ENCODE results near the gene RELCH. TPM values are rescaled to one million over a fixed set of nuclear protein-coding genes. Genes with fewer than 3 reads are reported as not detected.
A peak's percentile ranks its signal among the peaks of the same experiment; 100 is the strongest.

RELCH gene
- total RNA-seq, 1 donor from 2014 or later = 19.5 TPM

DNA sequence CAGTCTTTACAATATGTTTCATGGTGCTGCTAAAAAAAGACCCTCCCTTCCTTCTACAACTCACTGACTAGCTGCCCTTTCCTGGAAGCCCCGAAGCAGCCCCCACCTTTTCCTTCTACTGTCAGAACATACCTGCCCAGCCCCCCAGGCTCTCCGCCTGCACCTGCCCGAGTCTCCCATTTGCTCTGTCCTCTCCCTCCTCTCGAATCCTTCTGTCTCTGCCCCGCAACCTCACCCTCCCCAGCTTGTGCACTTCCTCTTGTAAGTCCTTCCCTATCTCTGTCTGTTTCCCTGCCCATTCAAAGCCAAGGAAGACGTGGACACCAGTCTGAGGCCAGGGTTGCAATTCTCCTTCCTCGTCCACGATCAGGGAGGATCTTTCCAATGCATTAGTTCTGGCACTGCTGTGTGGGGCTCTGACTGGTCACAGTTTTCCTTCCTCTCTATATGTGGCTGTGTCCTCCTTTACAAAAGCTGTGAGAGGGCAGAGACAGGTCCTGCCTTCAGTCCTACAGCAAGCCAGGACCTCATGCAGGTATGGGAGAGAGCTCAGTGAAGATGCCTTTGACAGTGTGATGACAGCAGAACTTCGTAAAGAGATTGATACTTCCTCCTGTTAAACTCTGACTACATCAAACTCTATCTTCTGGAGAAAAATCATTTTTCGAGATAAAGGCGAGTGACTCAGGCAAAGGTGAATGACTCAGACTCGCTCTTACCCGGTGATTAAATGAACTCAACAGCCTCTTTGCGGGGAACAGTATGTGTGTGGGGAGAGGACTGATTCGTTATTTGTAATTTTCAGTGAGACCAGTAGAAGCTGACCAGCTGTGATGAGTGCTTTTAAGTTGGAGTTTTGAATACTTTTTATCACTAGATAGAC lies 152.3 kb downstream of the RELCH start:
- no peak for DNase-seq (ENCODE audit: low read depth, low spot score)

DNA sequence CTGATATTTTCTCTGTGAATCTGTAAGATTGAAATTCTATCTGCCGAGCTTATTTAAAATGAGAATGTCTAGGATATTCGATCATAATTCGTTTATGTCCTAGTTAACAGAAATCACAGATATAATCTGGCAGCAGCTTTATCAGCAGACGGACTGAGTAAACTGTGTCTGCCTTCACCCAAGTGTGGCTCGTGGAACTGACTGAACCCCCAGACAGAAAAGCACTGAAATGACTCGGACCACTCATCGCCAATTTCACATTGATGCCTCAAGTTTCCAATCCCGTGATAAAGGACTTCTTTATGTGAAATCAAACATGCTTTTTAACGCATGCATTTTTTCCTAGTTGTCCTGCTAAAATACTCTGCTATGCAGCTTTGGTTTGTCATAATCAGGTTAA lies 153.9 kb downstream of the RELCH start:
- DNase-seq (ENCODE audit: low read depth, low spot score) = no peak

DNA sequence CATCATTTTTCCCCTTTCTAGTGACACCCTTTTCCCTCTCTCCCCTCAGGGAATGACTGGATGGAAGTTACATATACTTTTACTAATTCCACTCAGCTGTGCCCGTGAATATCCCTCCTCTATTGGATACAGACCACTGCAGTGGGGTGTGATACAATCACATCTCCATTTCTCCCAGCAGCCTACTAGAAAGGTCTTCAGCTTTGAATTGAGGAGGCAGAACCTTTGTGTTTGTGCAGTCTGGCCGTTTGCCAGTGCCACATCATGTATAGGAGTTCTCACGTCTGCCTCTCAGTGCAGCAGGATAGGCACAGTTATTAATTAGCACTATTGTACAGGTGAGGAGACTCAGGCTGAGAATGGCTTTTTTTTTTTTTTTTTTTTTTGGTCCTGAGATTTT lies 154.4 kb downstream of the RELCH start:
- no peak for DNase-seq (ENCODE audit: low read depth, low spot score)

DNA sequence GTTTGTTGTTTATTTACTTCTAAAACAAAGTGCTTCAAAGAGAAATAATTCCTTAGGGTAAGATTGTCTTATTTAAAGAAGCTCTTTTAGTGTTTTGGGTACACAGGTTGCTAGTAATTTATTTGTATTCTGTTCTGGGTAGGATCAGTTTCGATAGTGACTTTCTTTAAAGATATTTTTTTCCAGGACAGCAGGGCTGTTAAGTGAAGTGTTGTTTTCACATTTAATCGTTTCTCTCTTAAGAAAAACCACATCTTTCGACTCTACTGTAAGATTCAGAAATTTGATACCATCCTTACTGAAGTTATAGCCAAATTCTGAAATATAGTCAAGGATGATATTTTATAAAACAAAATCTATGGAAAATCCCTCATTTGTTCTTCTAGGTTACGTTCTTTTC lies 155.8 kb downstream of the RELCH start:
- DNase-seq (ENCODE audit: low read depth, low spot score) = no peak

DNA sequence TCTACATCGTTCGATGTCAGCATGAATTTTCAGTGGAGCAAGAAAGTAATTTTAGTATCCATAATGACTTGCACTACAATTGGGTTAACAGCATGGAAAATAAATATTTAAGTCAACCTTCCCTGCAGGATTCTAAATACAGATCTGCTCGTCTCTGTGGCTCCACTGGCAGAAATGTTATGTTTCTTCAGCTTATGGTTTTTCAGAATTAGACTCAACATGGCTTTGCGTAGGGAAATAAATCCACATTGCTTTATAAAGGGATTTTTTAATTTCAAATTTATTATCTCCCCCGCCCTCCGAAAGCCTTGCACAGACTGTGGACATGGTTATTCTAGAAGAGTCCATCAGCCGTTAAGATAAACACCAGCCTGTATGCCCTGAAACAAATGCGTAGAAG lies 156.3 kb downstream of the RELCH start:
- no peak for DNase-seq (ENCODE audit: low read depth, low spot score)

DNA sequence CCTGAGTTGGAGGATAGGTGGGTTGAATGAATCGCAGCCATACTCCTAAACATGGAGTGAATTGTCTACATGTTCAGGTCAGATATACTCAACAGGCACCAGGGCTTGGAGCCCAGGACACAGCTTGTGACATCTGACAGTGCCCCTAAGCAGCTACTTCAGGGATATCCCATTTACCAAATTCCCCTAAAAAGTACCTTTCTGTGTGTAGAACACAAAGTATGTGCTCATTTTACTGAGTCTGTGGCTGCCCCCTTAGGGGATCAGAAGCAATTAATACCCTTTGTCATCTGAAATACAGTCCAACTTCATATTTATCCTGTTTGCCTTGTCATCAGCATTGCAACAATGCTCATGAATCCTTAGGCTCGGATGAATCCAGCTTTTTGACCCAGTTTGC lies 158.9 kb downstream of the RELCH start:
- DNase-seq (ENCODE audit: low read depth, low spot score) = no peak

DNA sequence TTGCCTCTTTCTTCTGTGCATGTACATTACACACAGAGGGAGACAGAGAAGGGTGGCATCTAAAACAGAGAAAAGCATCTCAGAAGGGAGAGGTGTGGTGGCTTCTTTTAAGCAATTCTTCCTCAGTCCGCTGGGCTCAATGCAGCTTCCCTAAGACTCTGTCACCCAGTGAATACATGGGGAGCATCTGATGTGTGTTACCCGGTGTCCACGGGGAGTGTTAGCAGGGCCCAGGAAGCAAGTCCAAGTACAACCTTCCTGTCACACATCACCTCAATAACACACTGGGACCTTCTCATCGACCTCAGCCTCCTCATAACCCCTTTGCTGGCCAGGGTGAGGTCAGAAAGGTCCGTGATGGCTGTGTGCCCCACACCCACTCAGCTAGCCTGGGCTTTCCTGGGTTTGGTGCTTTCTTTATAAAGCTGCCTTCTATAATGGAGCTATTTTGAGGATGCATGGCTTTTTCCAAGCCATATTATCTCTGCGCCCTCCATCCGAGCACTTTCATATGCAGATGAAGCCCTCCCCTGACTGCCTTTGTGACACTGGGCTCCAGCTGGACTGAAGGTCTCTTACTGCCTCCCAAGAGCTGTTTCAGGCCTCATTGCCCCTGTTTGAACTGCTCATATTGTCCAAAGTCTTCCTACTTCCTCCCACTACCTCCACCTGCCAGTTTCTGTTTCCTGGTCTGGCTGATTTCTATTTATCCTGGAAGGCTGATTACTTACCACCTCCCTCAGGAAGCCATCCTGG lies 159.5 kb downstream of the RELCH start:
- no peak for DNase-seq (ENCODE audit: low read depth, low spot score)

DNA sequence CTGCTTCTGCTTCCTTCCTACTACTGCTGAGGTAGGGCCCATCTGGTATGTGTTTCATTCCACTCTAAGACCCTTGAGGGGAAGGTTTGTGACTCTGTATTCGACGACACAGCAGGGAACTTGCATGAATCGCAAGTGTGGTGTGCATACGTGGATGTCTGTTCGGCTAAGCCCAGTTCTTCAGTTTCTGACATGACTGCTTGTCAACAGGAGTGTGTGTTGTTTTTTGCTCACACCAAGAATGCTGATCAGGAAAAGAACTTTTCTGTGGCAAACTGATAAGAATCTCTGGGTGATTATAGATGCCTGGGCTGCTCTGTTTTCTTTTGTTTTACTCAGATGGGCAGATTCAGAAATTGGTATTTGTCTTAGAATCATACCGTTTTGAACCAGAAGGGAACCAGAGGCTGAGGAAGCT lies 160.0 kb downstream of the RELCH start:
- peak; percentile 32 for DNase-seq (ENCODE audit: low read depth, low spot score)

DNA sequence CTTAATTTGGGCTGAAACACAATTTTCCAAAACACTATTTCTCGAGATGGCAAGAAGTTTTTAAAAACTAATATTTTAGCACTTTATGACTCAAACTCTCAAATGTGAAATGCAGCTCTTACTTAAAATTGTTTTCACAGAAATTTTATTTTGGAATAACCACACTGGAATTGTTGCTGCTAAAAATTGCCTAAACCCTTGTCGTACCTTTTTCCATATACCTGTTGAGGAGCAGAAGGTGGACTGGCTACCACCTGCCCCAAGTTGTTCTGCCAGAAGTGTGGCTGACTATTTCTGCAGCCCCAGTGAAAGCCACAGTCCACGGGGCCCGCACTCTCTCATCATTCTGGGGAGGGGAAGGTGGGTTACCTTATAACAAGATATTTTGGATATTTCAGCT lies 161.4 kb downstream of the RELCH start:
- no peak for DNase-seq (ENCODE audit: low read depth, low spot score)

DNA sequence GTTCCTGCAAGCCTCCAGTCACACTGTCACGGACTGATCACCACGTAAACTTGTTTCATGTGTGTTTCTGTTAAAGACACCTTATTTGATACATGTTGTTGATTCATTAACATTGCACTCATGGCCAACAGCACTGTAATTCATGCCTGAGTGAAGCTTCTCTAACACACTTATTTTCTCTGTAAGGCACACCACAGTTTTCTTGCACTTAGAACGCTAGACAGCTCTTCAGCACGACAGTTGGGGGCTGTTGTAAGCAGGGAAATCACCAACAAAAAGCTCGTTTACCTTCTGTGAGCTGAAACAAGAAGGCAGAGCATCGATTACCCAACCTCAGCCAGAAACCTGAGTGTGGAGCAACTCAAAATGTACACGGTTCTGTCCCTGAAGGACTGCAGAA lies 166.1 kb downstream of the RELCH start:
- DNase-seq (ENCODE audit: low read depth, low spot score) = no peak

DNA sequence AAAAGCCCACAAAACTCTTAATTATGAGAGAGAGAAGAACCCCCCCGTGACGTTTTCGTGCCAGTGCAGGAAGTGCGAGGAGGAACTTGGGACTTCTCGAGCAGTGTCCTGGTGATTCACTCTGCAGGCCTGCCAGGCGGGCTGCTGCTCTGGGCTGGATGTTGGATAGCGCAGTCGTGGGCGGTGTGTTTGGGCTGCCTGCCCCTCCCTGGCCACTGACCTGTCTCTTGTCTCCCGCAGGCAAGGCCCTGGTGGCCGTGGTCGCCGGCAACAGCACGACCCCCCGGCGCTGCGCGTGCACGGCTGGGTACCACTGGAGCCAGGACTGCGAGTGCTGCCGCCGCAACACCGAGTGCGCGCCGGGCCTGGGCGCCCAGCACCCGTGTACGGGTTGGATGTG lies 167.1 kb downstream of the RELCH start:
- DNase-seq (ENCODE audit: low read depth, low spot score) = no peak

DNA sequence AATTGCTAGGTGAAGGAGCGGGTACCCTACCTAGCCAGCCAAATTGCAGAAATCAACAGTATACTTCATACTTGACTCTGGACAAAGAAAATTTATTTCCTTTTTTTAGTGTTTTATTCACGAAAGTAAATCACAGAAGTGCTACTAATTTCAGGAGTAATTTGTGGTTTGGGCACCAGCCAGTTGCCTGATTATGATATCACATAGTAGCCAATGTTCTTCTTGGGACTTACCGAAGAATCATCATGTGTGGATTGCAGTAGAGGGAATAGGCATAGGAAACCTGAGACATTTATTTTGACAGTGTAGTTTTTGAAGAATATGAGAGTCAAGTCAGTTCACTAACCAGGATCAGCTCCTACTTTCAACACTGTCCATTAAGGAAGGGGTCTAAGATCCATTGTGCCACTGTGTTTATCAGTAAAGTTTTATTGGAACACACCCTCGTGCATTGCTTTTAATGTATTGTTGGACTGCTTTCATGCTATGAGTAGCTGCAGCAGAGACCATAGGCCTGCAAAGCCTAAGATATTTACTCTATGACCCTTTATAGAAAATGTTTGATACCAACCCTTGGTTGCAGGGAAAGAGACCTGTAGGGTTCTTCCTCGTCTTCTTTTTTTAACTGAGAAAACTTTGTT lies 170.1 kb downstream of the RELCH start:
- DNase-seq (ENCODE audit: low read depth, low spot score) = no peak

Other genes starting within 250 kb of the RELCH start
- gene PIGN, start 199 bp upstream of the RELCH start, total RNA-seq = 37.8 and 53.9 TPM in 2 replicates
- gene TNFRSF11A, start 138.1 kb downstream of the RELCH start, total RNA-seq = 3.3 and 3.5 TPM in 2 replicates